Gastrocnemius medialis (tissue), 4 donors: Measurements from ENCODE around the gene CACNA1C. TPM values are rescaled to one million over a fixed set of nuclear protein-coding genes. Genes with fewer than 3 reads are reported as not detected.

Experiments used
- ATAC-seq, 2 donors: fragments of 150-250 bp; one replicate each; pipeline ENCODE4 v1.9.1; 2016
- DNase-seq, 2 donors: peaks; one replicate each; pipeline ENCODE4 v3.0.0-alpha.2; 2019
- H3K27ac ChIP-seq, 4 donors: fragments of 200-600 bp; sonication (generic); 1 replicate in 1 of 4; 2 replicates in 3 of 4; pipeline ENCODE4 v1.5.1; 2016 to 2018; ENCODE audit warnings: mild to moderate bottlenecking in 2 of 4, moderate library complexity in 1 of 4
- H3K27me3 ChIP-seq, 3 donors: fragments of 200-600 bp; sonication (generic) in 2 of 3; 1 replicate in 1 of 3; 2 replicates in 2 of 3; pipeline versions ENCODE4 v1.5.1 to v1.6.0; 2016 to 2019; ENCODE audit warnings: mild to moderate bottlenecking in 1 of 3, moderate library complexity in 1 of 3
- H3K36me3 ChIP-seq, 2 donors: fragments of 200-600 bp; sonication (generic) in 1 of 2; one replicate each; pipeline ENCODE4 v1.5.1; 2017 to 2018
- H3K4me1 ChIP-seq, 2 donors: fragments of 200-600 bp; sonication (generic) in 1 of 2; one replicate each; pipeline ENCODE4 v1.5.1; 2016 to 2017; ENCODE audit warnings: mild to moderate bottlenecking in 2 of 2
- H3K4me3 ChIP-seq, 4 donors: fragments of 200-600 bp; sonication (generic) in 3 of 4; 1 replicate in 1 of 4; 2 replicates in 3 of 4; pipeline ENCODE4 v1.5.1; 2016 to 2019; ENCODE audit warnings: mild to moderate bottlenecking in 2 of 4
- H3K9me3 ChIP-seq, 3 donors: fragments of 200-600 bp; sonication (generic) in 2 of 3; 1 replicate in 1 of 3; 2 replicates in 2 of 3; pipeline ENCODE4 v1.5.1; 2016 to 2019
- CTCF ChIP-seq, 5 experiments: fragments of 450-650 bp in 3 of 5; fragments of 200-600 bp in 2 of 5; sonication (generic) in 2 of 5; IDR thresholded peaks in 4 of 5; conservative IDR thresholded peaks in 1 of 5; 1 replicate in 4 of 5; 2 replicates in 1 of 5; pipeline ENCODE4 v1.5.1; 2016 to 2019; ENCODE audit warnings: antibody characterized with exemption in 5 of 5, mild to moderate bottlenecking in 3 of 5, moderate library complexity in 3 of 5
- POLR2A ChIP-seq, 2 donors: fragments of 450-650 bp; IDR thresholded peaks; one replicate each; pipeline ENCODE4 v1.6.1; 2017; ENCODE audit warnings: antibody characterized with exemption in 2 of 2, mild to moderate bottlenecking in 2 of 2, moderate library complexity in 2 of 2
- in situ Hi-C, 4 donors: fragments of 200-750 bp; cut with MboI; loops; one replicate each; pipeline versions ENCODE4 v1.15.0 to v1.8.0; 2017; ENCODE audit warnings: low sequenced_read_pairs in 4 of 4
- intact Hi-C: fragments of 100-400 bp; cut with DNase I; formaldehyde crosslinking; loops from one replicate; pipeline ENCODE4 v1.15.1; 2023; ENCODE audit warnings: low total_unique reads
- total RNA-seq, 4 donors: library from RNA; depleted of rRNA; stranded (reverse); fragments of >200 nt; gene quantifications; one replicate each; pipeline versions ENCODE4 v1.1.0 to v1.2.3, GENCODE V29; 2016

Gene CACNA1C
- total RNA-seq, 4 donors from 2014 or later = 0.80 to 1.8 (median 0.91) TPM

GRCh38 chr12:2510045-2510444, 457.3 kb downstream of the CACNA1C start:
- TF ChIP-seq POLR2A (IDR thresholded peaks at IDR 0.05) = no peak
- TF ChIP-seq CTCF (IDR thresholded peaks at IDR 0.05 in 4 of 5, conservative IDR thresholded peaks at IDR 0.05 in 1 of 5) = no peak
- no peaks in the 10 kb centered on the region for H3K36me3 ChIP-seq
- no peak overlapping the region for H3K27ac ChIP-seq
- in situ Hi-C loops (no loop called here), intact Hi-C loops (no loop called here)
- ATAC-seq = no peak
- DNase-seq = no peak
- no peaks in the 10 kb centered on the region for H3K9me3 ChIP-seq
- H3K4me3 ChIP-seq = no peak overlapping the region
- H3K27me3 ChIP-seq = no peaks in the 10 kb centered on the region
- no peaks in the 10 kb centered on the region for H3K4me1 ChIP-seq

DNA sequence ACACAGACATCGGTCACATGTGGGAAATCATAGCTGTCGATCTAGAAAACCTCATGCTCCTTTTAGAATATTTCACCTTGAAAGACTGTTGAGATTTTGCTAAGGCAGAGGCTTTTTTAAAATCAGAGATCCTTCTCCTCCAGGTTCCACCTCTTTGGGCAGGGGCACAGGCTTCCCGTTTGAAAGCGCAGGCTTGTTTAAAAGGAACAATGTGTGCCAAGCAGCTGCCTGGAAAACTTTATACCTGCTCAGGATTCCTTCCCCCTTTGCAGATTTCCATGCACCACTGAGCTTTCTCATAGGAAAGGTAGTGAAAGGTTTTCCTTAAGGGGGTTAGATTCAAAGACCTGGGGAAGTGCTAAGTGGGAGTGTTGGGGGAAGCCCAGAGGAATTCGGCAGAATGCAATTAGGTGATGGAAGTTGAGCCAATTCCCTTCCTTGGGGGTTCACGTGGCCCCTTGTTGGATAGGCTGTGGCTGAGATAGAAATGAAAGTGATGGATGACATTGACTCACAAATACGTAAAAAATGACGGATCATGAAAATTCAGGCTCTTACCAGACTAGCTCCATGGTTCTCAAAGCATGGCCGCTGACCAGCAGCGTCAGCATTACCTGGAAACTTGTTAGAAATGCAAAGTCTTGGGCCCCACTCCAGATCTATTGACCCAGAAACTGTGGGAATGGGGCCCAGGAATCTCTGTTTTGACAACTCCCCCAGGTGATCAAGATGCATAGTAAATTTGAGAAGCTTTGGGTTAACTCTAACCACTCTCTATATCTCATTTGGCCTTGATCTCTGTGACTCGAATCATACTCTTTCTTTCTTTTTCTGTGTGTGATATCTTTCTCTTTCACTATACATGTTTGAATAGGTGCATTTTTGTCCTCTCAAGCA, 460.6 kb downstream of the CACNA1C start:
- DNase-seq = no peak
- ATAC-seq = no peak
- Histone ChIP-seq H3K4me3 (no peak overlapping the region), H3K27ac (no peak overlapping the region), H3K36me3 (no peaks in the 10 kb centered on the region), H3K9me3 (no peaks in the 10 kb centered on the region), H3K27me3 (no peaks in the 10 kb centered on the region), H3K4me1 (no peaks in the 10 kb centered on the region)
- in situ Hi-C loops = no loop called here
- TF ChIP-seq CTCF (IDR thresholded peaks at IDR 0.05 in 4 of 5, conservative IDR thresholded peaks at IDR 0.05 in 1 of 5) = no peak
- no peak for TF ChIP-seq POLR2A (IDR thresholded peaks at IDR 0.05)
- intact Hi-C loops = no loop called here

- Histone ChIP-seq H3K27me3 (no peaks in the 10 kb centered on the region), H3K9me3 (no peaks in the 10 kb centered on the region), H3K4me3 (no peak overlapping the region), H3K4me1 (no peaks in the 10 kb centered on the region), H3K36me3 (no peaks in the 10 kb centered on the region), H3K27ac (no peak overlapping the region)
- TF ChIP-seq POLR2A (IDR thresholded peaks at IDR 0.05) = no peak
- TF ChIP-seq CTCF (IDR thresholded peaks at IDR 0.05 in 4 of 5, conservative IDR thresholded peaks at IDR 0.05 in 1 of 5) = no peak
- DNase-seq (no peak), ATAC-seq (no peak)
- intact Hi-C loops = no loop called here
- in situ Hi-C loops = no loop called here
These were observed 461.2 kb downstream of the CACNA1C start for GRCh38 chr12:2514038-2514340.

GRCh38 chr12:2520722-2521246, 468.0 kb downstream of the CACNA1C start:
- in situ Hi-C loops = no loop called here
- H3K36me3 ChIP-seq = no peaks in the 10 kb centered on the region
- H3K4me1 ChIP-seq = no peaks in the 10 kb centered on the region
- H3K27ac ChIP-seq = no peak overlapping the region
- H3K27me3 ChIP-seq = no peaks in the 10 kb centered on the region
- TF ChIP-seq CTCF (IDR thresholded peaks at IDR 0.05 in 4 of 5, conservative IDR thresholded peaks at IDR 0.05 in 1 of 5) (no peak), POLR2A (IDR thresholded peaks at IDR 0.05) (no peak)
- DNase-seq = no peak
- intact Hi-C loops = no loop called here
- no peaks in the 10 kb centered on the region for H3K9me3 ChIP-seq
- H3K4me3 ChIP-seq = no peak overlapping the region
- no peak for ATAC-seq
